Measurements from ENCODE around the gene AKR7A2.

GRCh38 chr1:19360432-19360831 is 48.5 kb upstream of the AKR7A2 start:
- TF ChIP-seq CTCF (conservative IDR thresholded peaks at IDR 0.05 in 1 of 2, IDR thresholded peaks at IDR 0.05 in 1 of 2; ENCODE audit: low read depth in 1 of 2, low read length in 2 of 2) = no peak
- no peak for TF ChIP-seq EZH2 (IDR thresholded peaks at IDR 0.05; ENCODE audit: low read length, missing control alignments)

Data from fibroblast of lung (primary cell).